ENCODE data around the gene DOLK.

DOLK gene

GRCh38 chr9:128906741-128907140 lies 40.7 kb downstream of the DOLK start:
- no peak for DNase-seq (ENCODE audit: low spot score)

GRCh38 chr9:128905964-128906363 lies 41.4 kb downstream of the DOLK start:
- no peak for DNase-seq (ENCODE audit: low spot score)

GRCh38 chr9:128903871-128904620 lies 43.4 kb downstream of the DOLK start:
- no peak for DNase-seq (ENCODE audit: low spot score)

- no peak for DNase-seq (ENCODE audit: low spot score)
Measured at GRCh38 chr9:128903079-128903461, 44.3 kb downstream of the DOLK start.

- DNase-seq (ENCODE audit: low spot score): no peak
Measured at GRCh38 chr9:128902351-128903078, 44.9 kb downstream of the DOLK start.

- no peak for DNase-seq (ENCODE audit: low spot score)
Measured at GRCh38 chr9:128901822-128902221, 45.6 kb downstream of the DOLK start.

- DNase-seq (ENCODE audit: low spot score): no peak
Measured at GRCh38 chr9:128901379-128901778, 46.0 kb downstream of the DOLK start.

GRCh38 chr9:128899566-128900322 lies 47.7 kb downstream of the DOLK start:
- DNase-seq (ENCODE audit: low spot score): no peak

GRCh38 chr9:128898845-128899565 lies 48.4 kb downstream of the DOLK start:
- no peak for DNase-seq (ENCODE audit: low spot score)

- no peak for DNase-seq (ENCODE audit: low spot score)
Measured at GRCh38 chr9:128898382-128898781, 49.0 kb downstream of the DOLK start.

GRCh38 chr9:128895556-128895955 lies 51.8 kb downstream of the DOLK start:
- DNase-seq (ENCODE audit: low spot score): no peak

Measured in left forelimb (tissue), 1 donor.